HG02981 (cell line): ENCODE results near the gene SS18L1.
A peak's percentile ranks its signal among the peaks of the same experiment; 100 is the strongest.
"Not testable (repeated sequence)": the region's sequence is repeated elsewhere in the genome, so short reads cannot be mapped to it uniquely, and the experiment has no call there.

Experiments used
- ATAC-seq: cut with Tn5 transposase; IDR thresholded peaks from one replicate; pipeline ENCODE4 v1.9.1; 2021; ENCODE audit warnings: mild to moderate bottlenecking, moderate library complexity; ENCODE audit not compliant: unreplicated experiment

SS18L1 gene, protein sequence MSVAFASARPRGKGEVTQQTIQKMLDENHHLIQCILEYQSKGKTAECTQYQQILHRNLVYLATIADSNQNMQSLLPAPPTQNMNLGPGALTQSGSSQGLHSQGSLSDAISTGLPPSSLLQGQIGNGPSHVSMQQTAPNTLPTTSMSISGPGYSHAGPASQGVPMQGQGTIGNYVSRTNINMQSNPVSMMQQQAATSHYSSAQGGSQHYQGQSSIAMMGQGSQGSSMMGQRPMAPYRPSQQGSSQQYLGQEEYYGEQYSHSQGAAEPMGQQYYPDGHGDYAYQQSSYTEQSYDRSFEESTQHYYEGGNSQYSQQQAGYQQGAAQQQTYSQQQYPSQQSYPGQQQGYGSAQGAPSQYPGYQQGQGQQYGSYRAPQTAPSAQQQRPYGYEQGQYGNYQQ

DNA sequence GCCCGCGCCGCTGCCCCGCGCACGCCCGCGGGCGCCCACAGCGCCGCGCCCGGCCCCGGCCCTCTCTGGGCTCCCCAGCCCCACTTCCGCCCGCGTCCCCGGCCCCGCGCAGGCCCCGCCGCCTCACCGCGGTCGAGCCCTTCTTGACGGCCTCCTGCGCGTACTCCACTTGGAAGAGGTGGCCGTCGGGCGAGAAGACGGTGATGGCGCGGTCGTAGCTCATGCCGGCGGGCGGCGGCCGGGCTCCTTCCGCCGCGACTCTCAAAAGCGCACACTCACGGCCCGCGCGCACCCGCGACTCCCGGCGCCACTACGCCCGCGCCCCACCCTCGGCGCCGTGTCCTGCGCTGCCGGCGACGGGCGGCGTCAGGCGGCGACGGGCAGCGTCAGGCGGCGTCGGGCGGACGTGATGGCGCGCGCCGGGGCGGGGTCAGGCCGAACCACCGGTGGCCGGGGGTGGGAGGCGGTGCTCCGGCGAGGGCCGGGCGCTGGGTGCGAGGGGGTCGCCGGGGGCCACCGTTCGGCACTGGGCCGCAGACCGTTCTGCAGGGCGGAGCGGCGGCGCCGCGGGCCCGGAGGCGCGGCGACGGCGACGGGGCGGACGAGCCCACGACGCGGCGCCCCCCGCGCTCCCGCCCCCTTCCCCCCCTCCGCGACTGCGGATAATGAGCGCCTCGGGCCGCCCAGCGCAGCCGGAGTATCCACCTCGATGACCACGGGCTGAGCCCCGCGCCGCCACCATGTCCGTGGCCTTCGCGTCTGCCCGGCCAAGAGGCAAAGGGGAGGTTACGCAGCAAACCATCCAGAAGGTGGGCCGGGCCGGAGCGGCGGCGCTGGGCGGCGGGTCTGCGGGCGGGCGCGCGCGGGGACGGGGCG lies at the start of gene SS18L1, which contains the start of gene PSMA7:
SS18L1 (plus strand) TSS at position 689 of the 876 bp plus-strand sequence; CDS start at position 741, 52 bp downstream.
PSMA7 (minus strand) TSS at position 314 of the 876 bp plus-strand sequence; CDS start at position 223, 91 bp downstream.
- peak; percentile 79 for ATAC-seq

DNA sequence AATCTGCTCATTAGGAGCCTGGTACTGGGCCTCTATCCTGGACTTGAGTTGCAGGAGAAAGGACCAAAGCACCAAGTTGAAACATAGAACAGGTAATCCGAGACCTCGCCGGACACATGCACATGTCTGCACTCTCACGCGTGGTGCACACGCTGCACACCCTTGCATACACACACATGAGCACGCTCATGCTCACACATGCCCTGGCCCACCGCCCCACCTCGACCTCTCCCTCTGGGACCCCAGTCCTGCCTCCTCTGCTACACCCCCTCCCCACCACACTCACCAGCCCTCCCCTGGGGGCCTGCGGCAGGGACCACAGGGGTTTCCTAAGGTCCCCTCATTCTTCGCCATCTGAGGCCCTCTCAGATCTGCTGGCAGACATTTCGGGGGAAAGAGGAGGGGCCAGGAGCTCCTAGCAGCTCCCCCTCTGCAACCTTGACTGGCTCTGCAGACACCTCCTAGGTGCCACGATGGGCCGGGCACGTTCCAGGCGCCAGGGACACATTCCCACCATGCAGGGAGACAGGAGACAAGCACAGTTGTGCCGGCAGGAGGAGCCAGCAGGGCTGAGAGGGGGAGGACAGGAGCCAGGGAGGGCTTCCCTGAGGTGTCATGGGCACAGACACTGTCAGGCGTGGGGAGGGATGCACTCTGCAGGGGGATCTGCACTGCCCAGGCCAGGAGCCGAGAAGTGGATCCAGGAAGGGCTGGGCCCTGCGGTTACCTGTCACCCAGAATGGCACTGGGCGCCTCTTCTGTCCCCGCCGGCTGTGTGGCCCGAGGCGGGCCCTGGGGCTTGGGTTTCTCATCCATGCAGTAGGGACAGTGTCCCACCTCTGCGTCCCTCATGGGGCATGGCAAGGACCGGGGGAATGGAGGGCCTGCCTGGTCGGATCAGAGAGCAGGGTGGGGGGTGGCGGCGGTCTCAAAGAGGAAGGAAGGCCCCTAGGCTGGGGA lies 46.9 kb upstream of the SS18L1 start:
- ATAC-seq: no peak

DNA sequence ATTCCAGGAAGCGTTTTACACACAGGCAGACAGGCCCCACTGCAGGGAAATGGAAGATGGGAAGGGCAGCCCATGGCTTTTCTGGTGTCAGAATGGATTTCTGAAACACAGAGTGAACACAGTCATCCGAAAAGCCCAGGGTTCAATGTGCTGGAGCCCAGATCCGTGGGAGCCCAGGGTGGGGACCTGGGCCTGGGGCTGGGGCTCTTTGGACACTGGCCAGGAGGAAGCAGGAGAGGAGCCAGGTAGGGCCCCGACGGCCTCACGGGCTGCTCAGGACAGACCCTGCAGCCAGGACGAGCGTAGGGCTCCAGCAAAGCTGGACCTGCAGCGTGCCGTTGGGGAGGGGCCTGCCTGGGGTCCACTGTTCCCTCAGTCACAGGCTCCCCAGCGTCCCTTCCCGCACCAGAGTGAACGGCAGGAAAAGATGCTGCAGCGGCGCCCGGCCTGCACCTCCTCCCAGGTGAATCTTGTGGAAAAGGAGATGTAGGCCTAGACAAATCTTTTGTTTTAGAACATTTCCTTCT lies 45.6 kb upstream of the SS18L1 start:
- no peak for ATAC-seq

DNA sequence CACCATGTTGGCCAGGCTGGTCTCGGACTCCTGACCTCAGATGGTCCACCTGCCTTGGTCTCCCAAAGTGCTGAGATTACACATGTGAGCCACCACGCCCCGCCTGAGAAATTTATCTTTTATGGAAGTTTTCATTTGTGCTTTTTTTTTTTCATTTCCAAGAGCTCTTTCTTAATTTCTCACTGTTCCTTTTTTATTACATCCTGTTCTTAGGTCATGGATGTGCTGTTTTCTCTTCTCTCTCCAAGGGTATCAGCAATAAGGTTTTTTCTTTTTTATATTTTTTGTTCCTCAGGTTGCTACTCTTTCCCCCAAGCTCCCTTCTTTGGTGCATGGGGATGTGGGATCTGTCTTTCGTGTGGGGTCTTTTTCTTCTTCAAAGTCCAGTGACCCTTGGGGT lies 42.5 kb upstream of the SS18L1 start:
- no peak for ATAC-seq

DNA sequence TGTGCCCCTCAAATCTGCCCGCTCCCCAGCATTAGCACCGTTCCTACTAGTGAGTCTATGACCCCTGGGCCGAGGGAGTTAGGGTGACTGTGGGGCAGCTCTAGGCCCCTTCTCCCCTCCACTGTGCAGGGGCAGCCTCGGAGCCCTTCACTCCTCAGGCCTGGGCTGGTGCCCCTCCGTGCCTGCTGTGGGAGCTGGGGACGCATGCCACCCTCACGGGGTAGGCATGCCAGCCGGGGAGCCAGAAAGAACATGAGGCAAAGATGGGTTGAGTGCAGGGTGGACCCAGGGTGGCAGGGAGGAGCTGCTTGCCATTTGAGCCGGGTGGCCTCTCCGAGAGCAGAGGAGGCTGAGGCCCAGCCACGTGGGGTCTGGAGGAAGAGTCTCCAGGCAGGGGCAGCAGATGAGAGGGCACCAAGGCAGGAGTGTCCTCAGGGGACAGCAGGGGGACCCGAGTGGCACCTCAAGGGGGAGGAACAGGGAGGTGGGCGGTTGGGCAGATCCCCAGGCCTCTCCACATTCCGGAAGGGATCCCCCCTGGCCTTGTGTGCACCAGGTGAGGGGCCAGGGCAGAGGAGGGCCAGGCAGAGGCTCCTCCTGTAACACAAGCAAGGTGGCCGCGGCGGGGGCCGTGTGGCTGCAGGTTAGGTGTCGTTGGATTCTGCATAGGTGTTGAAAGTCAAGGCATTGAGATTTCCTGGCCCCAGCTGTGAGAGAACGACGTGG lies 39.9 kb upstream of the SS18L1 start:
- no peak for ATAC-seq

DNA sequence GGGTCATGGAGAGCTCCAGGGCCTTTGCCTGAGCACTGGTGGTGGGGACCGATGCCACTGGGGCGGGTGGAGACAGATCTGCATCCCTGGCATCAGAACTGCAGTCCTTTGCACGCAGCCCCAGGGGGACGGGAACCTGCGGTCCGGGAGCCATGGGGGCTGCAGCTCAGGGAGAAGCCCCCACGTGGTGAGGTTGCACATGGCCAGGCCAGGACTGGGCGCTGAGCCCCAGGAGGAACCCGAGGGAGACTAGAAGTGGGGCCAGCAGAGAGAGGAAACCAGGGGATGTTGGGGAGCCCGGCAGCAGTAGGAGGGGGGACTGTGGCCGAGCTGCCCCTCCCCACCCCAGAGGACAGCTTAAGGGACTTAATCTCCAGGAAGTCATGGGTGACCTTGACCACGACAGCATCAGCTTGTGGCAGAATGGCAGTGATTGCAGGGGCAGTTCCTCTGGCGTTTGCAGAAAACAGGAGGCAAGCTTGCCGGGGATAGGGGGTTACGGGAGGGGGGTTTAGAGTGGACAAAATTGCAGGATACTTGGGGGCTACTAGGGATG lies 39.3 kb upstream of the SS18L1 start:
- ATAC-seq: no peak

DNA sequence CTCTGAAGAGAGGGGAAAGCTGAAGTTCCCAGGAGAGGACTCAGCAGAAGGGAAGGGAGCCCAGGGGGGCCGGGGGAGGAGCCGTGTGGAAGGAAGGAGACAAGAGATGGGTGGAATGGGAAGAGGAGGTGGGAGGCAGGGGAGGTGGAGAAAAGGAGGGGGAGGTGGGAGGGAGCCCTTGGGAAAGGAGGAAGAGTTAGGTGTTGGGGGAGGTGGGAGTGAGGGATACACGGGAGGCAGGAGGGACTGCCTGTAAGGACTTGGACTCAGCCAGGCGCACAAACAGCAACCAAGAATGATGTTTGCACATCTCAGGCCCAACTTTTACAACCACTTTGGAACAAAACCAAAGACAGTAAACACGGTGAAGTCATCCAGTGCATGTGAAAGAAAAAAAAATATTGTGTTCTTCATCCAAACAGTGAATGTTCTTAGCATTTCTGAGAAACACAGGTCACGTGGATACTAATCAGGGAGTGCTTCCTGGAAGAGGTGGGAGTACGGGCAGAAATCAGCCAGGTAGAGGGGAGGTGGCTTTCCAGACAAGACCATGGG lies 38.7 kb upstream of the SS18L1 start:
- no peak for ATAC-seq

DNA sequence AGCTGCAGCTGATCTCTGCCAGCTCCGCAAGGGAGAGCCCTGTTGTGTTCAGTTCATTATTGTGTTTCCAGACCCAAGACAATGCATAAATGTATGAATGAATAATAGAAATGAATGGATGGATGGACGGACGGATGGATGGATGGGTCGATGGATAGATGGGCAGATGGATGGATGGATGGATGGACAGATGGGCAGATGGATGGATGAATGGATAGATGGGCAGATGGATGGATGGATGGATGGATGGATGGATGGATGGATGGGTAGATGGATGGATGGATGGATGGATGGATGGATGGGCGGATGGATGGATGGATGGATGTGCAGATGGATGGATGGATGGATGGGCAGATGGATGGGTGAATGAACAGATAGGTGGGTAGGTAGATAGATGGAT lies 38.0 kb upstream of the SS18L1 start:
- no peak for ATAC-seq

DNA sequence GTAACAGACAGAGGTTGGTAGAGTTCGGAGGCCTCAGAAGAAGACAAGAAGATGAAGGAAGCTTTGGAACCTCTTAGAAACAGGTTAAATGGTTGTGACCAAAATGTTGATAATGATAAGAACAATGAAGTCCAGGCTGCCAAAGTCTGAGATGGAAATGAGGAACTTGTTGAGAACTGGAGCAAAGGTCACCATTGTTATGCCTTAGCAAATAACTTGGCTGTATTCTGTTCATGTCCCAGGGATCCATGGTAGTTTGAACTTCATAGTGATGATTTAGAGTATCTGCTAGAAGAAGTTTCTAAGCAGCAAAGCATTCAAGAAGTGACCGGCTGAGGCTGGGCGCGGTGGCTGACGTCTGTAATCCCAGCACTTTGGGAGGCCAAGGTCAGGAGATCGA lies 32.4 kb upstream of the SS18L1 start:
- no peak for ATAC-seq

DNA sequence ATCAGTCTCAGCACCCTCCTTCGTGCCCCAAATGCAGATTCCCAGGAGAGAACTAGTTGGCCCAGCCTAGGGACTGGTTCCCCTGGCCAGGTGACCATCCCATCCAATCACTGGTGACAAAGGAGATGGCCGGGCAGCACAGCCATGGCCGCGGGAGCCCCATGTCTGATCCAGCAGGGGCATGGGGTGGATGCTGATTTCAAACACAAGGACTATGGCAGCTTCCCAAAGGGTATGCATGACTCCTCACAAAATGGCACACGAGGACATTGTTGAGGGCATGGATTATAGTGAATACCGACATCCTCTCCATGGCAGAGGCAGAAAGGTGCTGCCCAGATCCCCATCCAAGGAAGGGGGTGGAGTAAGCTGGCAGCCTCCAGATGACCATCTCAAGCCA lies 31.2 kb upstream of the SS18L1 start:
- ATAC-seq: no peak

DNA sequence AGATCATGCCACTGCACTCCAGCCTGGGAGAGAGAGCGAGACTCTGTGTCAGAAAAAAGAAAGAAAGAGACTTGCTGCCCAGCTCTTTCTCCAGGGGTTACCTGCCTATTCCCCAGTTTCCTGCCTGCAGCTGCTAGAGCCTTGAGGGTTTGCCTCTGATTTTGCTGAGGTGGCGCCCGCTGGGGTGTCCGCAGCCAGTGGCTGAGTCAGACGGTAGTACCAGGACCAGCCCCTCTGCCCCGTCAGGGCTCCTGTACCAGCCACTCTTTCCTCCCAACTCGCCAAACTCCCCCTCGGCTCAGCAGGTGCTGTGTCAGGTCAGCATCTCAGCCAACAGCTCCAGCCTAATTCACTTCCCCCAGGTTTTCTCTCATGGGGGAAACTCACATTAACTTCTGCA lies 28.7 kb upstream of the SS18L1 start:
- no peak for ATAC-seq

DNA sequence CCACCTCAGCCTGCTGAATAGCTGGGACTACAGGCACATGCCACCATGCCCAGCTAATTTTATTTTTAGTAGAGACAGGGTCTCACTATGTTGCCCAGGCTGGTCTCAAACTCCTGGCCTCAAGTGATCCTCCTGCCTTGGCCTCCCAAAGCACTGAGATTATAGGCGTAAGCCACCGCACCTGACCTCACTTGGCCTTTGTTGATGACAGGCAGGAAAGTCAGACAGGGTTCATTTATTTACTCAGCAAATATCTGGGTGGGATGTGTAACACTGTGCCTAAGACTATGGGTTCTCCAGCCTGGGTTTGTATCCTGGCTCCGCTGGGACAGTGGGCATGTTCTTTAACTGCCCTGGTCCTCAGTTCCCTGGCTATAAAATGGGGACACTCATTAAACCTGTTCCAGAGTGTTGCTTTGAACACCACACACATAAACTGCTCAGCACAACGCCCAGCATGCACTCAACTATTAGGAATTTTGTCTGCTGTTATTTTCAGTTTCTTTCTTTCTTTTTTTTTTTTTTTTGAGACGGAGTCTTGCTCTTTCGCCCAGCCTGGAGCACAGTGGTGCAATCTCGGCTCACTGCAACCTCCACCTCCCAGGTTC lies 27.7 kb upstream of the SS18L1 start:
- not testable (repeated sequence) for ATAC-seq

DNA sequence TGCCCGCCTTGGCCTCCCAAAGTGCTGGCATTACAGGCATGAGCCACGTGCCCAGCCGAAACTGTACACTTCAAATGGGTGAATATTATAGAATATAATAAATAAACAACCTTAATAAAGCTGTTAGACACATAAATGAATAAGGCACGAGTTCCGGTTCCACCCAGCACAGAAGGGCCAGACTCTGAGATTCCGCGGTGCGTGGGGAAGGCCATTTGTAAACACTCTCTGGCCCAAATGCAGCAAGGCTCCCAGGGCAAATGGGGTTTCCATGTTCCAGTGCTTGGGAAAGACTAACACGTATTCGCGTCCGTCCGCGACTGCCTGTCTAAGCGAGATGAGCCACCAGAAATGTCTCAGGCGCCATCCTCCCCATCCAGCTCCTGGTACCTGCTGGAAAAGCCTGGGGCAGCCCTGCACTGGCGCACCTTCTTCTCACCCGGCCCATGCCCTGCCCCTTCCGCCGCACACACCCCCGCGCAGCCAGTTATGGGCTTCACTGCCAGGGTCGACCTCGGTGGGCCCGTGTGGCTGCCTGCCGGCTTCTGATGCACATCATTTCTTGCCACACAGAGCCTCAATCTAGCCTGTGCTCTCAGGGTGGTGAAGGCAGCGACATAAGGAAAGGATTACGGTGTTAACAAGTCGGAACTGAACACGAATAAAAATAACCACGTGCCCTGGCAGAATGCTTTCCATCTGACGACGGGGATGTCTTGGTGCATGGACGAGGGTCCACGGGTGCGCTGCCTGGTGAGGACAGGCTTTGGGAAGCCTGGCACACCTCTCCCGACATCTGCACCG lies 26.8 kb upstream of the SS18L1 start:
- no peak for ATAC-seq

DNA sequence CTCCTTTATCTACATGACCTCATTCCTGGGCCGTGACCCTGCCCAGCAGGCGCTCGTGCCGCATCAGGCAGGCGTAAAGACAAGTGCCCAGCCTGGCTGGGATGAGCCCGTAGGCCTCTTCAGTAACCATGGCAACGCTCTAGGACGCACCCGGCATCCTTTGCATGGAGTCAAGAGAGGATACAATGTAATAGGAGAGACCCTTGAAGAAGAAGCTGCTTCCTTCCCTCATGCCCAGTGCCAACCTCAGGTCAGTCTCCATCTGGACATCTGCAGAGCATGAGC lies 26.3 kb upstream of the SS18L1 start:
- no peak for ATAC-seq

DNA sequence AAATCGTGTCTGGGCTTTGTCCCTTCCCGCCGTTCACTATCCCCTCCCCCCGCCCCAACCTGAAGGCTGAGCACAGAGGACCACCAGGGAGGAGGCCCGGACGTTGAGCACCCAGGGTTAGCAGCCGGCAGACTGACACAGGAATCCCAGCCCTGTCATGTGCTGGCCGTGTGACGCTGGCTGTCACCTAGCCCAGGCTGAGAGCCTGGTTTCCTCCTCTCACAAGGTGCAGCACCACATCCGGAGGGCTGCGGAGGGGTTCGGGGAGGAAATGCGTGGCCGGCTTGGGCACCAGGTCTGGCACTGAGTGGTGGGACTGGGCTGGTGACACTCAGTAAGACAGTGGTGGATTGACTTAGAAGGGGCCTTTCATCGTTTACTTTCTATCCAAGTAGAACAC lies 25.9 kb upstream of the SS18L1 start:
- ATAC-seq: no peak

DNA sequence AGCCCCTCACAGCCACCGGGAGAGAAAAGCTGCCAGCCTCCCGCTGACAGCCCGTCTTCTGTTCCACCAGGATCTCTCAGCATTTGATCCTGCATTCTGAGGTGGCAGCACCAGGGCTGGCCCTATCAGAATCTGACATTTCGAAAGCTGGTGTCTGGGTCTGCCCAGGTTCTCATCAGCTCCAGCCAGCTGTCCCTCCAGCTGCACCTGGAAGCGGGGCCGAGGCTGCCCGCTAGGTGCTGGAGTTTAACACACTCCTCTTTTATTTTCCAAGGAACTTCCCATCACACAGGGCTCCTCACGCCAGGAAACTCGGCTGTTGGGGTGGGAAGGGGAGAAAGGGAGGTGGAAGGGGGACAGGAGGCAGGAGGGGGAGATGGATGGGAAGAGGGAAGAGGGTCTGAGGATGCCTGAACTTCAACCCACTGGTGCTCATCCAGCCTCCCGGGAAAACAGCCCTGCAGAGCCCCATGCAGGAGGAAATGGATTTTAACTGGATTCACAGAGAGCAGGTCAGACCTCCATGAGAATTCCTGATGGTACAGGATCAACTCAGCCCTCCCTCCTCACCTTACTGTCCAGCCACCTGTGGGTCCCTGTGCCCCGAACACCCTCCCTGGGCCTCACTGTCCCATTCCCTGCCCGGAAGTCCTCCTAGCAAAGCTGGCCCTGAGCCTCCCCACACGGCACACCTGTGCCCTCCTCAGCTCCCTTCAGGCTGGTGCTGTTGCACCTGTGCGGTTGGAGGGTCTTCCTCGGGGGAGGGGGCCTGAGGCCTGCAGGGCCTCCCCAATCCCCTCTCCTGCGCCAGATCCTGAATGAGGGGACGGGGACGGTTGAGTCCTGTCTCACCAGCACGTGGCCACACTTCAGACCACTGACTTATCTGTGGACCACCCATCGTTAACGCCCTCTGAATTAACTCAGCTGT lies 25.2 kb upstream of the SS18L1 start:
- ATAC-seq: no peak

DNA sequence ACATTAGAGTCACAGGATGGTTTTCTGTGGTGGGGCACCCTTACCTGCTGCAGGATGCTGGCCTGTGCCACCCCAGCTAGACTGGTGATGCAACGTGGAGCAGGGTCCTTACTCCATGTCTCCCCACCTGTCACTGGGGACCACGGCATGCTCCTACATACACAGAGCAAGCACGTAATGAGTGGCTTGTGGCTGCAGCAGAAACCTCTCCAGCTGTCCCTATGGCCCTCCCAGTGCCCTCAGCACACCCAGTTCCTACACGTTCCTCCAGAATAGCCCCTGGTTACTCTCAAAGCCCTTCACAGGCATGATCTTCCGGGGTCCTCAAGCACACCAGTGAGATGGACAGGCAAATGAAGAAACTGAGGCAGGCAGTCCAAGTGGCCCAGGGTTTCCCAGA lies 24.5 kb upstream of the SS18L1 start:
- ATAC-seq: no peak
